GM23338 (cell line): ENCODE results near the gene TOMM7. TPM values are rescaled to one million over a fixed set of nuclear protein-coding genes. Genes with fewer than 3 reads are reported as not detected.

Source experiments
- ATAC-seq: fragments of 200-7000 bp; cut with Tn5 transposase; 3 replicates; pipeline ENCODE4 v1.9.1; 2020
- DNase-seq: peaks from one replicate; pipeline ENCODE4 v3.0.0-alpha.2; 2015; ENCODE audit warnings: low spot score
- H2AFZ ChIP-seq: fragments of 200-600 bp; sonication (generic); 2 replicates; pipeline ENCODE4 v1.8.0; 2016; ENCODE audit warnings: antibody characterized with exemption, mild to moderate bottlenecking, moderate library complexity
- H3F3A ChIP-seq: fragments of 200-600 bp; sonication (generic); replicated peaks from 2 replicates; pipeline ENCODE4 v1.8.0; 2017; ENCODE audit warnings: antibody characterized with exemption, mixed run types, low read depth
- H3K27ac ChIP-seq: fragments of 200-600 bp; sonication (generic); 2 replicates; pipeline ENCODE4 v1.6.1; 2016; ENCODE audit warnings: low read depth
- H3K27me3 ChIP-seq: fragments of 200-600 bp; sonication (generic); 2 replicates; pipeline ENCODE4 v1.8.0; 2016; ENCODE audit warnings: mild to moderate bottlenecking, mixed run types, moderate library complexity; ENCODE audit not compliant: insufficient read depth
- H3K36me3 ChIP-seq: fragments of 200-600 bp; sonication (generic); 2 replicates; pipeline ENCODE4 v1.8.0; 2016; ENCODE audit warnings: mild to moderate bottlenecking; ENCODE audit not compliant: insufficient read depth
- H3K4me1 ChIP-seq: fragments of 200-600 bp; sonication (generic); 2 replicates; pipeline ENCODE4 v1.8.0; 2016; ENCODE audit warnings: mild to moderate bottlenecking, moderate library complexity; ENCODE audit not compliant: insufficient read depth
- H3K4me2 ChIP-seq: fragments of 200-600 bp; sonication (generic); 2 replicates; pipeline ENCODE4 v1.7.1; 2017; ENCODE audit warnings: mixed run types
- H3K4me3 ChIP-seq: fragments of 200-600 bp; sonication (generic); 2 replicates; pipeline ENCODE4 v1.6.1; 2016; ENCODE audit warnings: mixed run types
- H3K79me2 ChIP-seq: fragments of 200-600 bp; sonication (generic); replicated peaks from 2 replicates; pipeline ENCODE4 v1.8.0; 2017; ENCODE audit warnings: mild to moderate bottlenecking; ENCODE audit not compliant: insufficient read depth
- H3K9me2 ChIP-seq: fragments of 200-600 bp; sonication (generic); 2 replicates; pipeline ENCODE4 v1.8.0; 2017; ENCODE audit not compliant: insufficient read depth
- H4K20me1 ChIP-seq: fragments of 200-600 bp; sonication (generic); replicated peaks from 2 replicates; pipeline ENCODE4 v1.8.0; 2017; ENCODE audit warnings: mild to moderate bottlenecking; ENCODE audit not compliant: insufficient read depth
- H3K27ac Mint-ChIP-seq: 2 replicates; pipeline ENCODE4 v1.8.0; 2020; ENCODE audit warnings: inconsistent platforms, mild to moderate bottlenecking, moderate library complexity, mixed read lengths
- H3K27me3 Mint-ChIP-seq: 3 replicates; pipeline ENCODE4 v1.8.0; 2022; ENCODE audit warnings: low read depth, mild to moderate bottlenecking, moderate library complexity, mixed read lengths, inconsistent platforms; ENCODE audit not compliant: insufficient read depth, poor library complexity
- H3K36me3 Mint-ChIP-seq: 3 replicates; pipeline ENCODE4 v1.8.0; 2021; ENCODE audit warnings: low read depth, mild to moderate bottlenecking, inconsistent platforms, moderate library complexity, mixed read lengths
- H3K4me1 Mint-ChIP-seq: 3 replicates; pipeline ENCODE4 v1.8.0; 2020; ENCODE audit warnings: mild to moderate bottlenecking, inconsistent platforms, mixed read lengths
- H3K4me3 Mint-ChIP-seq: 3 replicates; pipeline ENCODE4 v1.8.0; 2021; ENCODE audit warnings: moderate library complexity, mild to moderate bottlenecking, inconsistent platforms, mixed read lengths
- H3K9me3 Mint-ChIP-seq: 3 replicates; pipeline ENCODE4 v1.8.0; 2020; ENCODE audit warnings: moderate library complexity, mild to moderate bottlenecking, inconsistent platforms, mixed read lengths
- CREB1 ChIP-seq: fragments of 250-450 bp; sonication (Bioruptor Pico); IDR thresholded peaks from 2 replicates; pipeline ENCODE4 v1.5.0; 2020; ENCODE audit warnings: low read depth, mild to moderate bottlenecking, moderate library complexity
- EZH2 ChIP-seq: fragments of 200-600 bp; sonication (generic); IDR thresholded peaks from one replicate; pipeline ENCODE4 v1.8.0; 2017; ENCODE audit warnings: antibody characterized with exemption, mild to moderate bottlenecking, low read depth; ENCODE audit not compliant: unreplicated experiment
- JUNB ChIP-seq: IDR thresholded peaks from one replicate; pipeline ENCODE4 v1.6.1; 2016; ENCODE audit warnings: antibody characterized with exemption; ENCODE audit not compliant: unreplicated experiment
- POLR2AphosphoS5 ChIP-seq: IDR thresholded peaks from 2 replicates; pipeline ENCODE4 v1.6.1; 2016; ENCODE audit warnings: antibody characterized with exemption, low read depth
- STAT1 ChIP-seq: IDR thresholded peaks from one replicate; pipeline ENCODE4 v1.6.1; 2016; ENCODE audit warnings: antibody characterized with exemption; ENCODE audit not compliant: unreplicated experiment
- ZNF114 ChIP-seq: fragments of 250-450 bp; sonication (Bioruptor Pico); IDR thresholded peaks from 2 replicates; pipeline ENCODE4 v1.5.0; 2020; ENCODE audit warnings: mild to moderate bottlenecking, moderate library complexity
- ZNF331 ChIP-seq: fragments of 250-450 bp; sonication (Bioruptor Pico); IDR thresholded peaks from 2 replicates; pipeline ENCODE4 v1.5.0; 2020; ENCODE audit warnings: low read depth, mild to moderate bottlenecking, moderate library complexity
- polyA plus RNA-seq: library from polyadenylated mRNA; unstranded; fragments of >200 nt; fragmentation: Nextera tagmentation; extraction: Ambion mirVana; gene quantifications from 2 replicates; pipeline ENCODE4 v1.2.1, GENCODE V29; 2016
- total RNA-seq: library from RNA; depleted of rRNA; stranded (reverse); fragments of >200 nt; shearing (Covaris generic); gene quantifications from 2 replicates; pipeline ENCODE4 v1.2.3, GENCODE V29; 2014
- TF ChIP-seq, protein P1 (sequence below), 2 experiments: fragments of 200-600 bp in 1 of 2; sonication (generic) in 1 of 2; conservative IDR thresholded peaks; 2 replicates each; pipeline versions ENCODE4 v1.5.1 to v1.6.1; 2016 to 2017; ENCODE audit warnings: antibody characterized with exemption in 2 of 2, low read depth in 2 of 2, mild to moderate bottlenecking in 2 of 2, moderate library complexity in 1 of 2
- TF ChIP-seq, protein P2 (sequence below): fragments of 250-450 bp; sonication (Bioruptor Pico); IDR thresholded peaks from 2 replicates; pipeline ENCODE4 v1.5.0; 2020; ENCODE audit warnings: mild to moderate bottlenecking, moderate library complexity
- TF ChIP-seq, protein P3 (sequence below): IDR thresholded peaks from one replicate; pipeline ENCODE4 v1.6.1; 2018; ENCODE audit warnings: antibody characterized with exemption; ENCODE audit not compliant: unreplicated experiment

TOMM7 gene
- total and polyA plus RNA-seq, 2 experiments from 2014 or later, result 164 to 920 TPM

DNA sequence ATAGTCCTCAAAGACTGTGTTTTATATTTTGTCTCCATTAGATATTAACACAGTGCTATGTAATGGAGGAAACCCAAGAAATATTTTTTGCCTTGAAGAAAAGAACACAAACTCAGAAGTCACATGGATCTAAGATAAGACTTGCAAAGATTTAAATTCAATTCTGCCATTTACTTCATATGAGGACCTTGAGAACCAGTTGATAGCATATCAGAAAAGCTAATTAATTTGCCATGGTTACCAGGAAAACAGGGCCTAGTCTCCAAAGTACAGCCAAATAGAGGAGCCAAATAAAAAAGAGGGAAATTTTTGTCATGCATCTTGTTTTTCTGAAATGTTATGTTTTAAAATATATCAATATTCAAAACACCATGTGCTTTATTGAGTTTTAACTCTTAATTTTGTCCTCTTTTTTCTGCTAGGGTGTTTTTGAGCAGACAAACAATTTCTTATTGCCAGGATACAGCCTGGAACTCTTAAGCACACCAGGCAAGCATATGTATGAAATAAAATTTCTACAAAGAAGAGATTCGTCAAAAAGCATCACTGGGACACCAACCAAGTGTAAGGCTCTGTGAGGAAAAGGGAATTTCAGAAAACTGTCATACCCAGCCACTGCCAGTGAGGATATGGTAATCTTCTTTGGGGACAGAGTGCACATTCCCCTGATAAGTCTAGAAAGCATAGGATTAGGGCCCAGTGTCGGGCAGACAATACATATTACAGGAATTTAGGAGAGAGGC, 10.6 kb upstream of the TOMM7 start:
- Histone ChIP-seq H3K4me2 (no peak overlapping the region), H3F3A (no peaks in the 10 kb centered on the region), H2AFZ (peak overlapping the region; percentile 91), H3K27ac (peak overlapping the region; percentile 4; the same call in 1 of the 2 replicates), H3K4me3 (no peak overlapping the region), H4K20me1 (no peaks in the 10 kb centered on the region), H3K9me2 (no peaks in the 10 kb centered on the region), H3K79me2 (no peaks in the 10 kb centered on the region), H3K4me1 (0 out of 2 replicates have a peak, but pooled peaks cover 5% of the 10 kb centered on the region), H3K27me3 (no peaks in the 10 kb centered on the region), H3K36me3 (no peaks in the 10 kb centered on the region)
- peaks cover 12% of the 10 kb centered on the region for H3K4me1 Mint-ChIP-seq
- no peaks in the 10 kb centered on the region for H3K9me3 Mint-ChIP-seq
- no peaks in the 10 kb centered on the region for H3K36me3 Mint-ChIP-seq
- DNase-seq (no peak), ATAC-seq (no peak)
- H3K27ac Mint-ChIP-seq, result peak overlapping the region; percentile 21; the same call in 1 of the 2 replicates
- H3K4me3 Mint-ChIP-seq, result no peak overlapping the region
- peaks cover 2% of the 10 kb centered on the region for H3K27me3 Mint-ChIP-seq
- no peak for TF ChIP-seq EZH2

DNA sequence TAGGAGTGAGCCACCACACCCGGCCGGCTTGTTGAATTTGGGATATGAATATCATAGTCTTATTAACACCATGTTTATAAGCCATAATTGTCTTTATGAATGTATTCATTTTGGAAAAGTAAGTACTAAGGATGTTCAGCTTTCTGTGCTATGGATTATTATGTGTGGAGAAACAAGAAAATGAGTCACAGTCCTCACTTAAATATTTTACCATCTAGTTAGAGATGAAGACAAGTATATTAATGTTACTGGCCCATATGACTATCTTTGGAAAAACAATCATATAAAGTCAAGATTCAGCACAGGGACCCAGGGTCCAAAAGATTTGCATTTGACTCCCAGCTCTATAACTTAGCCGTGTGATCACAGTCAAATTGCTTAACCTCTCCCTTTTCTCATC, 9.8 kb upstream of the TOMM7 start:
- no peak overlapping the region for H2AFZ ChIP-seq
- no peaks in the 10 kb centered on the region for H3K36me3 ChIP-seq
- H3K27ac ChIP-seq, result no peak overlapping the region
- H3K27me3 ChIP-seq, result no peaks in the 10 kb centered on the region
- H4K20me1 ChIP-seq, result no peaks in the 10 kb centered on the region
- no peaks in the 10 kb centered on the region for H3F3A ChIP-seq
- H3K27ac Mint-ChIP-seq, result no peak overlapping the region
- no peak for DNase-seq
- H3K4me1 Mint-ChIP-seq, result peaks cover 7% of the 10 kb centered on the region
- no peak overlapping the region for H3K4me3 Mint-ChIP-seq
- no peak overlapping the region for H3K4me2 ChIP-seq
- H3K27me3 Mint-ChIP-seq, result no peaks in the 10 kb centered on the region
- no peak for ATAC-seq
- H3K79me2 ChIP-seq, result no peaks in the 10 kb centered on the region
- H3K4me3 ChIP-seq, result no peak overlapping the region
- no peaks in the 10 kb centered on the region for H3K9me3 Mint-ChIP-seq
- H3K36me3 Mint-ChIP-seq, result no peaks in the 10 kb centered on the region
- H3K9me2 ChIP-seq, result no peaks in the 10 kb centered on the region
- H3K4me1 ChIP-seq, result 0 out of 2 replicates have a peak, but pooled peaks cover 5% of the 10 kb centered on the region
- TF ChIP-seq STAT1 (no peak), CREB1 (CRISPR knock-in tag) (no peak), ZNF331 (CRISPR knock-in tag) (no peak), ZNF114 (CRISPR knock-in tag) (no peak), POLR2AphosphoS5 (no peak), EZH2 (no peak), JUNB (no peak)
- TF ChIP-seq, protein P1, sequence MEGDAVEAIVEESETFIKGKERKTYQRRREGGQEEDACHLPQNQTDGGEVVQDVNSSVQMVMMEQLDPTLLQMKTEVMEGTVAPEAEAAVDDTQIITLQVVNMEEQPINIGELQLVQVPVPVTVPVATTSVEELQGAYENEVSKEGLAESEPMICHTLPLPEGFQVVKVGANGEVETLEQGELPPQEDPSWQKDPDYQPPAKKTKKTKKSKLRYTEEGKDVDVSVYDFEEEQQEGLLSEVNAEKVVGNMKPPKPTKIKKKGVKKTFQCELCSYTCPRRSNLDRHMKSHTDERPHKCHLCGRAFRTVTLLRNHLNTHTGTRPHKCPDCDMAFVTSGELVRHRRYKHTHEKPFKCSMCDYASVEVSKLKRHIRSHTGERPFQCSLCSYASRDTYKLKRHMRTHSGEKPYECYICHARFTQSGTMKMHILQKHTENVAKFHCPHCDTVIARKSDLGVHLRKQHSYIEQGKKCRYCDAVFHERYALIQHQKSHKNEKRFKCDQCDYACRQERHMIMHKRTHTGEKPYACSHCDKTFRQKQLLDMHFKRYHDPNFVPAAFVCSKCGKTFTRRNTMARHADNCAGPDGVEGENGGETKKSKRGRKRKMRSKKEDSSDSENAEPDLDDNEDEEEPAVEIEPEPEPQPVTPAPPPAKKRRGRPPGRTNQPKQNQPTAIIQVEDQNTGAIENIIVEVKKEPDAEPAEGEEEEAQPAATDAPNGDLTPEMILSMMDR (conservative IDR thresholded peaks at IDR 0.05; ENCODE audit: low read depth in 2 of 2), result no peak
- TF ChIP-seq, protein P2, sequence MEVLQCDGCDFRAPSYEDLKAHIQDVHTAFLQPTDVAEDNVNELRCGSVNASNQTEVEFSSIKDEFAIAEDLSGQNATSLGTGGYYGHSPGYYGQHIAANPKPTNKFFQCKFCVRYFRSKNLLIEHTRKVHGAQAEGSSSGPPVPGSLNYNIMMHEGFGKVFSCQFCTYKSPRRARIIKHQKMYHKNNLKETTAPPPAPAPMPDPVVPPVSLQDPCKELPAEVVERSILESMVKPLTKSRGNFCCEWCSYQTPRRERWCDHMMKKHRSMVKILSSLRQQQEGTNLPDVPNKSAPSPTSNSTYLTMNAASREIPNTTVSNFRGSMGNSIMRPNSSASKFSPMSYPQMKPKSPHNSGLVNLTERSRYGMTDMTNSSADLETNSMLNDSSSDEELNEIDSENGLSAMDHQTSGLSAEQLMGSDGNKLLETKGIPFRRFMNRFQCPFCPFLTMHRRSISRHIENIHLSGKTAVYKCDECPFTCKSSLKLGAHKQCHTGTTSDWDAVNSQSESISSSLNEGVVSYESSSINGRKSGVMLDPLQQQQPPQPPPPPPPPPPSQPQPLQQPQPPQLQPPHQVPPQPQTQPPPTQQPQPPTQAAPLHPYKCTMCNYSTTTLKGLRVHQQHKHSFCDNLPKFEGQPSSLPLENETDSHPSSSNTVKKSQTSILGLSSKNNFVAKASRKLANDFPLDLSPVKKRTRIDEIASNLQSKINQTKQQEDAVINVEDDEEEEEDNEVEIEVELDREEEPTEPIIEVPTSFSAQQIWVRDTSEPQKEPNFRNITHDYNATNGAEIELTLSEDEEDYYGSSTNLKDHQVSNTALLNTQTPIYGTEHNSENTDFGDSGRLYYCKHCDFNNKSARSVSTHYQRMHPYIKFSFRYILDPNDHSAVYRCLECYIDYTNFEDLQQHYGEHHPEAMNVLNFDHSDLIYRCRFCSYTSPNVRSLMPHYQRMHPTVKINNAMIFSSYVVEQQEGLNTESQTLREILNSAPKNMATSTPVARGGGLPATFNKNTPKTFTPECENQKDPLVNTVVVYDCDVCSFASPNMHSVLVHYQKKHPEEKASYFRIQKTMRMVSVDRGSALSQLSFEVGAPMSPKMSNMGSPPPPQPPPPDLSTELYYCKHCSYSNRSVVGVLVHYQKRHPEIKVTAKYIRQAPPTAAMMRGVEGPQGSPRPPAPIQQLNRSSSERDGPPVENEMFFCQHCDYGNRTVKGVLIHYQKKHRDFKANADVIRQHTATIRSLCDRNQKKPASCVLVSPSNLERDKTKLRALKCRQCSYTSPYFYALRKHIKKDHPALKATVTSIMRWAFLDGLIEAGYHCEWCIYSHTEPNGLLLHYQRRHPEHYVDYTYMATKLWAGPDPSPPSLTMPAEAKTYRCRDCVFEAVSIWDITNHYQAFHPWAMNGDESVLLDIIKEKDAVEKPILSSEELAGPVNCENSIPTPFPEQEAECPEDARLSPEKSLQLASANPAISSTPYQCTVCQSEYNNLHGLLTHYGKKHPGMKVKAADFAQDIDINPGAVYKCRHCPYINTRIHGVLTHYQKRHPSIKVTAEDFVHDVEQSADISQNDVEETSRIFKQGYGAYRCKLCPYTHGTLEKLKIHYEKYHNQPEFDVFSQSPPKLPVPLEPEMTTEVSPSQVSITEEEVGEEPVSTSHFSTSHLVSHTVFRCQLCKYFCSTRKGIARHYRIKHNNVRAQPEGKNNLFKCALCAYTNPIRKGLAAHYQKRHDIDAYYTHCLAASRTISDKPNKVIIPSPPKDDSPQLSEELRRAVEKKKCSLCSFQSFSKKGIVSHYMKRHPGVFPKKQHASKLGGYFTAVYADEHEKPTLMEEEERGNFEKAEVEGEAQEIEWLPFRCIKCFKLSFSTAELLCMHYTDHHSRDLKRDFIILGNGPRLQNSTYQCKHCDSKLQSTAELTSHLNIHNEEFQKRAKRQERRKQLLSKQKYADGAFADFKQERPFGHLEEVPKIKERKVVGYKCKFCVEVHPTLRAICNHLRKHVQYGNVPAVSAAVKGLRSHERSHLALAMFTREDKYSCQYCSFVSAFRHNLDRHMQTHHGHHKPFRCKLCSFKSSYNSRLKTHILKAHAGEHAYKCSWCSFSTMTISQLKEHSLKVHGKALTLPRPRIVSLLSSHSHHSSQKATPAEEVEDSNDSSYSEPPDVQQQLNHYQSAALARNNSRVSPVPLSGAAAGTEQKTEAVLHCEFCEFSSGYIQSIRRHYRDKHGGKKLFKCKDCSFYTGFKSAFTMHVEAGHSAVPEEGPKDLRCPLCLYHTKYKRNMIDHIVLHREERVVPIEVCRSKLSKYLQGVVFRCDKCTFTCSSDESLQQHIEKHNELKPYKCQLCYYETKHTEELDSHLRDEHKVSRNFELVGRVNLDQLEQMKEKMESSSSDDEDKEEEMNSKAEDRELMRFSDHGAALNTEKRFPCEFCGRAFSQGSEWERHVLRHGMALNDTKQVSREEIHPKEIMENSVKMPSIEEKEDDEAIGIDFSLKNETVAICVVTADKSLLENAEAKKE (CRISPR knock-in tag), result no peak
- TF ChIP-seq, protein P3, sequence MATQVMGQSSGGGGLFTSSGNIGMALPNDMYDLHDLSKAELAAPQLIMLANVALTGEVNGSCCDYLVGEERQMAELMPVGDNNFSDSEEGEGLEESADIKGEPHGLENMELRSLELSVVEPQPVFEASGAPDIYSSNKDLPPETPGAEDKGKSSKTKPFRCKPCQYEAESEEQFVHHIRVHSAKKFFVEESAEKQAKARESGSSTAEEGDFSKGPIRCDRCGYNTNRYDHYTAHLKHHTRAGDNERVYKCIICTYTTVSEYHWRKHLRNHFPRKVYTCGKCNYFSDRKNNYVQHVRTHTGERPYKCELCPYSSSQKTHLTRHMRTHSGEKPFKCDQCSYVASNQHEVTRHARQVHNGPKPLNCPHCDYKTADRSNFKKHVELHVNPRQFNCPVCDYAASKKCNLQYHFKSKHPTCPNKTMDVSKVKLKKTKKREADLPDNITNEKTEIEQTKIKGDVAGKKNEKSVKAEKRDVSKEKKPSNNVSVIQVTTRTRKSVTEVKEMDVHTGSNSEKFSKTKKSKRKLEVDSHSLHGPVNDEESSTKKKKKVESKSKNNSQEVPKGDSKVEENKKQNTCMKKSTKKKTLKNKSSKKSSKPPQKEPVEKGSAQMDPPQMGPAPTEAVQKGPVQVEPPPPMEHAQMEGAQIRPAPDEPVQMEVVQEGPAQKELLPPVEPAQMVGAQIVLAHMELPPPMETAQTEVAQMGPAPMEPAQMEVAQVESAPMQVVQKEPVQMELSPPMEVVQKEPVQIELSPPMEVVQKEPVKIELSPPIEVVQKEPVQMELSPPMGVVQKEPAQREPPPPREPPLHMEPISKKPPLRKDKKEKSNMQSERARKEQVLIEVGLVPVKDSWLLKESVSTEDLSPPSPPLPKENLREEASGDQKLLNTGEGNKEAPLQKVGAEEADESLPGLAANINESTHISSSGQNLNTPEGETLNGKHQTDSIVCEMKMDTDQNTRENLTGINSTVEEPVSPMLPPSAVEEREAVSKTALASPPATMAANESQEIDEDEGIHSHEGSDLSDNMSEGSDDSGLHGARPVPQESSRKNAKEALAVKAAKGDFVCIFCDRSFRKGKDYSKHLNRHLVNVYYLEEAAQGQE, result no peak
